ENCODE data around the gene EPN1. TPM values are rescaled to one million over a fixed set of nuclear protein-coding genes. Genes with fewer than 3 reads are reported as not detected.

Gene EPN1
- total RNA-seq, 1 experiment from 2014 or later: 162 TPM

DNA sequence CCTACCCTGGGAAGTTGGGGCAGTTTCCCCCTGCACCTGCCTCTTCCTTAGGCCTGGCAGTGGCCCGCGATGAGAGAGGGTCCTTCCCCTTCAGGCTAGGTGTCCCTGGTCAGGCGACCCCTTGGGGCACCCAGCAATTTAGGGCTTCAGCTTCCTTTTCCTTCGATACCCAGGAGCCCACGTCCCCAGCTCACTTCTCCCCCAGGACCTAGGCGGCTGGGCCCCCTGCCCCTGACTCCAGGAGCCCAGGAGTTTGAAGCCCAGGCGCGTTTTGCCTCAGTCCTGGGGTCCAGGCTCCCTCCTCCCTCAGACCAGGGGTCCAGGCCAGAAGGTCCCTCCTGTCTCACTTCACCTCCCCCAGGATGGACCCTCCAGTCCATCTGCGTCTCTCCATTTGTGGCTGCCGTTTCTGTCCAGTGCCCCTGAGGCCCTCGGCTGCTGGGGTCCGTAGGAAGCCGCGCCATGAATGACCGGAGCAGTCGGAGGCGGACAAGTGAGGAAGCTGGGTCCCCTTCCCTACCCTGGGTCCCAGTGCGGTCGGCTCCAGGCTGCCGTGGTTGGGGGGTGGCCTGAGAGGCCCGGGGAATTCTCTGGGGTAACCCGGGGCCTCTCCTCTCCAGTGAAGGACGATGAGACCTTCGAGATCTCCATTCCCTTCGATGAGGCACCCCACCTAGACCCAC lies 26.3 kb upstream of the EPN1 start:
- Mint-ChIP-seq H3K36me3 (ENCODE audit: insufficient read depth, unreplicated experiment) (peaks cover 72% of the 10 kb centered on the region), H3K27me3 (ENCODE audit: unreplicated experiment) (no peaks in the 10 kb centered on the region), H3K9me3 (ENCODE audit: low read depth, unreplicated experiment) (no peaks in the 10 kb centered on the region), H3K4me1 (ENCODE audit: low read depth, unreplicated experiment) (peaks cover 10% of the 10 kb centered on the region), H3K4me3 (ENCODE audit: low read depth, unreplicated experiment) (peak overlapping the region; percentile 87), H3K27ac (ENCODE audit: unreplicated experiment) (peak overlapping the region; percentile 81)
- no peak for DNase-seq
- BruUV-seq (replicated peaks): no TSS peak
- intact Hi-C loops (cut with micrococcal nuclease; ENCODE audit: unreplicated experiment): no loop called here
- CTCF ChIA-PET: no interaction called here
- TF ChIP-seq, protein P1, sequence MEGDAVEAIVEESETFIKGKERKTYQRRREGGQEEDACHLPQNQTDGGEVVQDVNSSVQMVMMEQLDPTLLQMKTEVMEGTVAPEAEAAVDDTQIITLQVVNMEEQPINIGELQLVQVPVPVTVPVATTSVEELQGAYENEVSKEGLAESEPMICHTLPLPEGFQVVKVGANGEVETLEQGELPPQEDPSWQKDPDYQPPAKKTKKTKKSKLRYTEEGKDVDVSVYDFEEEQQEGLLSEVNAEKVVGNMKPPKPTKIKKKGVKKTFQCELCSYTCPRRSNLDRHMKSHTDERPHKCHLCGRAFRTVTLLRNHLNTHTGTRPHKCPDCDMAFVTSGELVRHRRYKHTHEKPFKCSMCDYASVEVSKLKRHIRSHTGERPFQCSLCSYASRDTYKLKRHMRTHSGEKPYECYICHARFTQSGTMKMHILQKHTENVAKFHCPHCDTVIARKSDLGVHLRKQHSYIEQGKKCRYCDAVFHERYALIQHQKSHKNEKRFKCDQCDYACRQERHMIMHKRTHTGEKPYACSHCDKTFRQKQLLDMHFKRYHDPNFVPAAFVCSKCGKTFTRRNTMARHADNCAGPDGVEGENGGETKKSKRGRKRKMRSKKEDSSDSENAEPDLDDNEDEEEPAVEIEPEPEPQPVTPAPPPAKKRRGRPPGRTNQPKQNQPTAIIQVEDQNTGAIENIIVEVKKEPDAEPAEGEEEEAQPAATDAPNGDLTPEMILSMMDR (IDR thresholded peaks at IDR 0.05; ENCODE audit: unreplicated experiment): no peak

DNA sequence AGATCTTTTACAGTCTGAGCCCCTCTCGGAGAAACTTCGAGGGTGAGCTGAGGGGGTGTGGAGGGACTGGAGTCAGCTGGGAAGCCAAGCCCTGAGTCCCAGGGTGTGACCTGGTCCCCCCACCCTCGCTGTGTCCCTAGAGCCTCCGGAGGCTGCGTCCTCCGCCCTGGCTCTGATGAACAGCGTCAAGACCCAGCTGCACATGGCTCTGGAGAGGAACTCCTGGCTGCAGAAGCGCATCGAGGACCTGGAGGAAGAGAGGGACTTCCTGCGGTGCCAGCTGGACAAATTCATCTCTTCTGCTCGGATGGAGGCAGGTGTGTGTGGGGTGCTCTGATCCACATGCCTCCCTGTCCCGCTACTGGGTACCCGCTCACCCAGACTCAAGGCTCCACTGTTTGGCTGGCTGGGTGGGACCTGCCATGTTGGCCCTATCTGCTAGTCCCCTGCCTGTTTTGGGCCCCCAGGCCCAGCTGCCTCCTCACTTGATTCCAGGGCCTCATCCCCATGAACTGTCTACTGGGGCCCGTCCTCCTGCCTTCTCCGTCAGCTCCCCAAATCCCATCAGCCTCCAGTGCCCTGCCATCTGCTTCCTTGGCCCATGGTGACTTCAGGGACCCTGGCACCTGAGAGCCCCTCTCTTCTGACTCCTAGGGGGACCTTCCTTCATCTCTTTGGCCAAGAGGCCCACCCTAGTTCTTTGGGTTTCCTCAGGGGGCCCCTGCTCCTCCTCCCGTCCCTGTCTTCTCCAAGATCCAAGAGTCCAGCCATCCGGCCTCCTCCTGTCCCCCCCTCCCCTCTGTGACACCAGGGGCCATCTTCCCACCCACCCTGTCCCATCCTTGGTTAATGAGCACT lies 25.5 kb upstream of the EPN1 start:
- TF ChIP-seq, protein P1 (IDR thresholded peaks at IDR 0.05; ENCODE audit: unreplicated experiment): no peak
- Mint-ChIP-seq H3K36me3 (ENCODE audit: insufficient read depth, unreplicated experiment) (peaks cover 72% of the 10 kb centered on the region), H3K27ac (ENCODE audit: unreplicated experiment) (peak overlapping the region; percentile 81), H3K27me3 (ENCODE audit: unreplicated experiment) (no peaks in the 10 kb centered on the region), H3K9me3 (ENCODE audit: low read depth, unreplicated experiment) (no peaks in the 10 kb centered on the region), H3K4me1 (ENCODE audit: low read depth, unreplicated experiment) (peaks cover 3% of the 10 kb centered on the region), H3K4me3 (ENCODE audit: low read depth, unreplicated experiment) (peak overlapping the region; percentile 87)
- intact Hi-C loops (cut with micrococcal nuclease; ENCODE audit: unreplicated experiment): loop anchor here (10.0 kb wide), 1 partner anchor 155 kb away; no protein-coding TSS in a partner anchor
- no peak for DNase-seq
- CTCF ChIA-PET: no interaction called here
- no TSS peak for BruUV-seq (replicated peaks)

DNA sequence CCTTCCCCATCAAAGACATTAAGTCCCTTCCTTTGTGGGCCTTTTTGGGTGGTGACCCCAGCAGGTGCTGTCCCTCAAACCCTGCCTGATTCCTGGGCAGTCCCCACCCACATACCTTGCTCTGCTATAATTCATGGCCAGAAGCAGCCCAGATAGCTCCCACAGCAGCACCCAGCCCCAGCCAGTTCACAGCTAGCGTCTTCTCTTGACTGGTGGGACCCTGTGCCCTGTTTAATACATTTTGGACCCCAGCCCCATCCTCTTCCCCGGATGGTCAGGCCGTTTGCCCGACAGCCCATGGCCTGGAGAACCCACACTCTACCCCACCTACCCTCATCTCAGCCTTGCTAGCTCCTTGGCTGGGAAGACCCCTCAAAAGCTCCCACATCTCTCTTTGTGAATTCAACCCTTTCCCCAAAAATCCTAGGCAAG lies 24.9 kb upstream of the EPN1 start:
- H3K36me3 Mint-ChIP-seq (ENCODE audit: insufficient read depth, unreplicated experiment): peaks cover 73% of the 10 kb centered on the region
- no TSS peak for BruUV-seq (replicated peaks)
- H3K27me3 Mint-ChIP-seq (ENCODE audit: unreplicated experiment): no peaks in the 10 kb centered on the region
- CTCF ChIA-PET: no interaction called here
- no peaks in the 10 kb centered on the region for H3K9me3 Mint-ChIP-seq (ENCODE audit: low read depth, unreplicated experiment)
- intact Hi-C loops (cut with micrococcal nuclease; ENCODE audit: unreplicated experiment): loop anchor here (10.0 kb wide), 1 partner anchor 155 kb away; no protein-coding TSS in a partner anchor
- peak overlapping the region; percentile 87 for H3K4me3 Mint-ChIP-seq (ENCODE audit: low read depth, unreplicated experiment)
- TF ChIP-seq, protein P1 (IDR thresholded peaks at IDR 0.05; ENCODE audit: unreplicated experiment): no peak
- H3K4me1 Mint-ChIP-seq (ENCODE audit: low read depth, unreplicated experiment): no peaks in the 10 kb centered on the region
- DNase-seq: no peak
- H3K27ac Mint-ChIP-seq (ENCODE audit: unreplicated experiment): no peak overlapping the region

DNA sequence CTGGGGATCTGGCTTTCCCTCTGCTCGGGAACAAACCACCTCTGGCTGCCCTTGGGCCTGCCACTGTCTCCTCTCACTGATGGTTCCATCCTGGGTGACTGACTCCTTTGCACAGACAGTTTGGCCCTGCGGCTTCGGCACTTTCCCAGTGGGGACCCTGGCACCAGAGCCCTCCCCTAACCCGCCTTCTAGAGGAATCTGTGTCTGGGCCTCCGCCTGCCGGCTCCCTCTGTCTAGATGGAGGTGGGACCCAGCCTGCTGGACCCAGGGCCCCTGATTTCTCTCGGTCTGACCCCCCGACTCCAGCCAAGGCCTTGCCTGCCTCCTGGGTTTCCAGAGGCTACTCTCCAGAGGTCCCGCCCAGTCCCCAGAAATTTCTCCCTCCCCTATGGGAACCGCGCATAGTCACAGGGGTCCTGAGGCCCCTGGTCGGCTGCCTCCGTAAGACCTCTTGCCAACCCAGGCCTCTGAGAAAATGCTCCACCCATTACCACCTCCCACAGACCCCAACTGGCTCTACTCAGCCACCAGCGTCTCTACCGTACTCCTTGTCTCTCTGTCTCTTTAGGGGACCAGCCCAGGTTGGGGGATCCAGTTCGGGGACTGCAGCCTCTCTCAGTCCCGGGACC lies 24.3 kb upstream of the EPN1 start:
- CTCF ChIA-PET: no interaction called here
- BruUV-seq (replicated peaks): no TSS peak
- intact Hi-C loops (cut with micrococcal nuclease; ENCODE audit: unreplicated experiment): loop anchor here (10.0 kb wide), 1 partner anchor 154 kb away; no protein-coding TSS in a partner anchor
- no peaks in the 10 kb centered on the region for H3K9me3 Mint-ChIP-seq (ENCODE audit: low read depth, unreplicated experiment)
- H3K4me3 Mint-ChIP-seq (ENCODE audit: low read depth, unreplicated experiment): peak overlapping the region; percentile 87
- TF ChIP-seq, protein P1 (IDR thresholded peaks at IDR 0.05; ENCODE audit: unreplicated experiment): no peak
- no peaks in the 10 kb centered on the region for H3K4me1 Mint-ChIP-seq (ENCODE audit: low read depth, unreplicated experiment)
- peak overlapping the region; percentile 11 for H3K27ac Mint-ChIP-seq (ENCODE audit: unreplicated experiment)
- no peaks in the 10 kb centered on the region for H3K27me3 Mint-ChIP-seq (ENCODE audit: unreplicated experiment)
- DNase-seq: no peak
- peaks cover 73% of the 10 kb centered on the region for H3K36me3 Mint-ChIP-seq (ENCODE audit: insufficient read depth, unreplicated experiment)
